NCI-H1930 (cell line): ENCODE results near the gene SNAP91.
A peak's percentile ranks its signal among the peaks of the same experiment; 100 is the strongest.
"Not testable (repeated sequence)": the region's sequence is repeated elsewhere in the genome, so short reads cannot be mapped to it uniquely, and the experiment has no call there.

Experiments used
- DNase-seq, 2 experiments: peaks; one replicate each; lab custom pipeline; 2025; lab: John Stamatoyannopoulos, UW

SNAP91 gene

DNA sequence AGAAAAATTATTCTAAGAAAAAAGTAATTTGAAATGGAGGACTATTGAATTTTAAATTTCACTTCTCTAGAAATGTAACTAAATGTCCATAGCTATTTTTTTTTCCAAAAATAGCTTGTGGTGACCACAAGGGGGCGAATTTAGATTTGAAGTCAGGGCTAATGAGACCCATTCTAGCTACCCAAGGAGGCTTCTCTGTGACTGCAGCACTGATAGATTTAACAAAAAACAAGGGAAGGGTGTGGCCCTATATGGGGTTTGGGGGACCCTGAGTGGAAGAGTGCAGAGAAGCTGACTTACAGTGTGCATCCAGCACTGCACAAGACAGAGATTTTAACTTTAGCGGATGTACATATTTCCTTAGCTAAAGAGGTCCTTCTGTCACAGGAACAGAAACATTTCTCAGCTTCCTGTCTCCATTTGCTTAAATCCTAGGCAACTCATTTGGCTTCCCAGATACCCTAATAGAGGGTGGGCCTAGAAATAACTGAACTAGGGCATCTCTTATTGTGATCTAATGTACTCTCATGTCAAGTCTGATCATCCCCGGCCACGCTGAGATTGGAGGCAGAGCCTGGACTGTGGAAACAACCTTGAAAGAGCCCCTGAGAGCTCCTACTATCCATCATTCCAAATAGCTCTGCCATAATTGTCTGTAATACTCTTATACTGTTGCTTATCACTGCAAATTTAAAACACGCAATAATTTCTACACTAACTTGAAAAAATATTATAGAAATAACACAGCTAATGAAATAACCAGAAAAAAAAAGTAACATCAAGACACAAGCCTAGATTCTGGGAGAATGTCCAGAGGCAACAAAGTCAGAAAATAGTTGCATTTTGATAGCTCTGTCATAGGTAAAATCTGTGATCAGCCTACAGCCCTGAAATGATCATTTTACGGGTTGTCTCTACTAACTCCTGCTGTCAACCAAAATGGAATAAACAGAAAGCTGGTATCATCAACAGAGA lies 93.6 kb downstream of the SNAP91 start:
- DNase-seq, result peak in 1 of 2 experiments; percentile 22

DNA sequence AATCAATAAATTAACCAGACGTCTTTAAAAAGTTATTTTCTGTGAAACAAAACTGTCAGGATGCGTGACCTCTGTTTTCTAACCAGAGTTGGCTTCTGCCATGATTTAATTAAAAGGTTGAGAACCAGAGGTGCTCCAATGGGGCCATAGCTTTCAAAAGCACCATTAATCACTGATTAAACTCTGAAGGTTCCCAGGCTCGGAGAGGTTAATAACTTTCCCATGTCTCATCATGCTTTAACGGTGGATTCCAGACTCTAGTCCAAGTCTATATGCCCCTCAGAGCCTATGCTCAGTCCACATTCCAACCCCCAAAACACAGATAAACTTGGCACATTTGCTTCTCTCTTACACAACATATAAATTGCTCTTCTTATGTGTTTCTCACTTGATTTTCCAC lies 95.5 kb downstream of the SNAP91 start:
- DNase-seq, result no peak

DNA sequence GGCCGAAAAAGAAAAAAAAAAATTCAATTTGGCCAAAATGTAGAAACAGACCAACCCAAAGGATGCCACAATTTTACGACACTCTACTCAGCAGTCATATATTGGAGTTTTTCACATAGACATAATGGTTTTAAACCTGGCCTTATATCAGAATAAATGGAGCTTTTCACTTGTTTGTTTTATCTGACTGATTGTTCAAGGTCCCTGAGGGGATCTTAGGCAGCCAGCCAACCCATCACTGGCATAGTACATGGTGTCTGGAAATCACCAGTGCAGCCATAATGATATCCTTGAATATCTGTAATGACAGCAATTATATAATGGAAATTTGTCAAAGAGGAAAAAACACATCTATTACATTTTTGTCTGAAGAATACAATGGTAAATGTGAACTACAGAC lies 99.7 kb downstream of the SNAP91 start:
- DNase-seq, result peak; percentile 97

DNA sequence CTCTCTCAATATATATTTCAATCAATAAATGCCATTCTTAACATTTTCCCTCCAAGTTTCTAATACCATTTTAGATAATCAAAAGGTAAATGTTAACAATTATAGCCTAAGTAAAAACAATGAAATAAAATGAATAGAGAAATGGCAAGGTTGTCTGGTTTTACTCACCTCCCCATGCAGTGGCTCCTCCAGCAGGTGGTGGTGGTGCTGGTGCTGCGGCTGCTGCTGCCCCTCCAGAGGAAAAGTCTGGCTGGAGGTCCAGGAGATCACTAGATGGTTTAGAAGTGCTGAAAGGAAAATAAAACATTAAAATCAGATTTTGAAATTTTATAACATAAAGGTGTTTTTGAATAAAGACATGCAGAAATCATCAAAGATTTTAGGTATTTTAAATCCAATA lies 103.4 kb downstream of the SNAP91 start:
- no peak for DNase-seq

DNA sequence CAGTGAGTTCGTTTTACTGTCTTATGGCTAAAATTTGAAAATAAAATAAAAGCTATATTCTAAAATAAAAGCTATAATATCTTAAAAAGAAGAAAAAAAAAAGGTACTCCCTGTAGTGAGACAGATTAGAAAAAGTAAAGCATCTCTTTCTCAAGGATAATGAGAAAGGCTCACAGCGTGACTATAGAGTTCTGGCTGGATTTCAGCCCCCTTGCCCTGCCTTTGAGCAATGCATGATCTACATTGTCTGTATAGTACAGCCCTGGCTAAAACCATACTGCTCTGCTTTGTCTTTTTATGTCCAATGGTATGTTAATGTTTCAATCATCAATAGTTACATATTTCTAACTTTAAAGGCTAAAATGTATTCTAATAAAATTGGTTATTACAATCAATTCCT lies 105.3 kb downstream of the SNAP91 start:
- DNase-seq, result no peak

DNA sequence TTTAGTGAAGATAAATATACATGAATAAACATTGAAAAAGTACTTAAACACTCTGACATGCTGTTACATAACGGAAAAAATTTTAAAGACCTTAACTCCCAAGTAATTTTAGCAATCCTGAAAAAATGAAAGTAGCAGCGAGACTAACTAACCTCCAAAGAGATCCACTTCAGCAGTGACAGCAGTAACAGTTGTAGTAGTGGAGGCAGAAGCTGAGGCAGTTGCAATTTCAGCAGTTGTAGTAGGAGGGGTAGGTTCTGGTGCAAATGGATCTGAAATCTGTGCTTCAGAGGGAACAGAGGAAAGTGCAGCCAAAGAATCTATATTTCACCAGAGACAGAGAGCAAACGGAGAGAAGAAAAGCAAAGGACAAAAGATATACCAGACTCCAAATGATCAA lies 107.8 kb downstream of the SNAP91 start:
- DNase-seq, result no peak

DNA sequence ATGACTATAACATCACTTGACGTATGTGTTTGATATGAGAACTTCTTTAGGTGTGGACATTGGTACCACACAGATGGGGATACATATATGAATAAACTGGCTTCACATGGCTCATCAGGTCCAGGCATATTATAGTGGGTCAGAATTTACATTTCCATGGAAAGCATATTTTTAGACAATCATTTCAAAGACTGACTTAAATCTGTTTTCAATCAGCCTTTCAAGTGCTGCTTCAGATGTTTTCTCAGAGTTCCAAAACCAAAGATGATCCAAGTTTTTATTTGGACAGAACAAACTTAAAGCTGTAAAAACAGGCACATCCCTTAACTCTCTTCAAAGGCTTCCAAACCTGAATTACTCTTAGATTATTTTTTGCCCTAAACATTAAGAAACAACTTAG lies 108.4 kb downstream of the SNAP91 start:
- no peak for DNase-seq

DNA sequence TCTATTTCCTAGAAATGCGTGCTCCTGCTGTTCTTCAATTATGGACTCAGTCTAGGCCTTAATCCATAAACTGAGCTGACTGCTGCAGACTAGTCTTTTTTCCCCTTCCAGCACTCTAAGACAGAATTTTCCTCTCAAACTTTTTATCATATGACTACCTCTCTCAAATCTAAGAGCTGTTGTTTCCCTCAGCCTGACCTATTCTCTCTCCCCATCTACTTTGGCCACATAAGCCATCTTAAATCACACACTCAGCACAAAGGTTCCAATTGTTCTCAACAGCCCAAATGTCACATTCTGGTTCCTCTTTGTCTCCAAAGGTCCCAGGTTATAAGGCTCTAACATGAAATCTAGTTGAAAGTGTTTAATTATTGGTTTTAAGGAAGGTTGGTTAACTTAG lies 111.4 kb downstream of the SNAP91 start:
- no peak for DNase-seq

DNA sequence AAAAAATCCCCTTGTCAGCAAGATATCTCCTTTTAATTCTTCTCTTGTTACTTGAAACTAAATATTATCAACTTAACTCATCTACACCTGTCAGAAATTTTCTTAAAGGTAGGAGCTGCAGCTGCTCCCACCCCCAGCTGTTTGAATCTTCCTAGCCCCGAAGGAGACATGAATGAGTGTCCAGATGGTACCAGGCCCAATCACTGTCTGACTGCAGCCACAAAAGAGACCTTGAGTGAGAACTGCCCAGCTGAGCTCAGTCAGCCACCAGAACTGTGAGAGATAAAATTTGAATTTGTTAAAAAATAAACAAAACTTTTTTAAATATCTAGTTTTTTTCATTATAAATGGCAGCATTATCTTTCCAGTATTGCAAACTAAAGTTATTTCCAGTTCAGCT lies 111.8 kb downstream of the SNAP91 start:
- DNase-seq, result no peak

DNA sequence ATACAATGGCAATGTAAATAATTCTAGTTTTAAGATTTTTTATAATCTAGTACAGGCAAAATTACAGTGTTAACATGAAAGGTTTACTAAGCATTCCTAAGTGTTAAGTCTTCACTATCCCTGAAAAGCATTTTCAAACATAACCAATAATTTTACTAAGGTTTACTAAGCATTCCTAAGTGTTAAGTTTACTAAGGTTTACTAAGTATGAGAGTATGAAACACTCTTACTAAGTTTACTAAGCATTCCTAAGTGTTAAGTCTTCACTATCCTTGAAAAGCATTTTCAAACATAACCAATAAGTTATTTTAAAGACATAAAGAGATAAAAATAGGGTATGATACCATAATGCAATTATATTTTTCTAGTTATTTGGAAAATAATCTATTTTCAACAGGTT lies 114.0 kb downstream of the SNAP91 start:
- DNase-seq, result no peak

DNA sequence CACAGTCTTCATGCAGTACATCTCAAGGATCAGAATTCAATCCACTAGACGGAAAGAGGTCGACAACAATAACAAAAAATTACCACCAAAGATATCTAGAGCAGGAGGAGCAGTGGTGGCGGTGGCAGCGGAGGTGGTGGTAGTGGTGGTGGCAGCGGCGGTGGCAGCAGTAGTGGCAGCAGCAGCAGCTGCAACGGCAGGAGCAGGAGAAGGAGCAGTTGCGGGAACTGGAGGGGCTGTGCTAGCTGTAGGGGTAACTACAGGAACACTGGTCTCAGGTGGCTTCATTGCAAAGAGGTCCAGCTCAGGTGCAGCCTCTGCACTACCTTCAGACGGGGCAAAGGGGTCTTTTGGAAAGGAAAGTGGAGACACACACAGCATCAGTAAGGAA lies 115.5 kb downstream of the SNAP91 start:
- no peak for DNase-seq

DNA sequence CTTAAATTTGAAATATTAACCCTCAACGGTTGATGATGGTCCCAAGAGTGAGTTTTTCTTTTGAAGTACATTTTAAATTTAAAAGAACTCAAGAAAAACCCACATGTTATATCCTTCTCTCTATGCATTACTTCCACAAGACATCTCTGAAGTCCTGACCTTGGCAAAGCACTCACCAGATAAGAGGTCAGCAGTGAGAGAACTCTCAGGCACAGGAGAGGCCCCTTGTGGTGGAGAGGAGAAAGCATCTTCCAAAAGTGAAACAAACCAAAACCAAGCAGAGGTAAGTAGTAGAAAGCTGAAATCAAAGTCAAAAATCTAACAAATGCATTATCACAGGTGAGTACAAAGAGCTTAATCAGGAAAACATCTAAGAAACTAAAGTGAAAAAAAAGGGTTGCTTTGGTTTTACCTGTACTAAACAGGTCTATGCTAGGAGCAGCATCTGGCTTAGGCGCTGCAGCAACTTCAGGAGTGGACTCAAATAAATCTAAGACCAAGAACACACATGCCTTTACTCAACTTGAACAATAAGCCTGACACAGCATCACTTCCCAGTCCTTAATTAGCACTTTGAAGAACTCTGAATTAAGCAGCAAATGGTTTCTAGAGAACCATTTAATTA lies 116.0 kb downstream of the SNAP91 start:
- DNase-seq, result no peak

DNA sequence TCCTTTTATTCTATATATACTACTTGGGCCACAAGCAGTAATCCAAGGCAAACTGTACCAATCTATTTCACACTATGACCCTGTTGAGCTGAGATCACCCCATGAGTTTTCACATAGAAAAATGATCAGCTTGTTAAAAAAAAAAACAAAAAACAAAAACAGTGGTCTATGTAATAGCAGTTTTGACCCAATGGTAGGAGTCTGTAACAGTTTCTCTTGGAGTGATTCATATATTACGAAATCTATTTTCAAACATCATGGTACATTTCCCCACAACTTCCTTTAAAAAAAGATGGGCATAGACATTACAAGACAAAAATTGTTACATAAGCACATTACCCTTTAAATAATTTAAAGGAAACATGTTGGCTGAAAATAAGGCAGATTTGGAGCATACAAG lies 118.5 kb downstream of the SNAP91 start:
- DNase-seq, result no peak

DNA sequence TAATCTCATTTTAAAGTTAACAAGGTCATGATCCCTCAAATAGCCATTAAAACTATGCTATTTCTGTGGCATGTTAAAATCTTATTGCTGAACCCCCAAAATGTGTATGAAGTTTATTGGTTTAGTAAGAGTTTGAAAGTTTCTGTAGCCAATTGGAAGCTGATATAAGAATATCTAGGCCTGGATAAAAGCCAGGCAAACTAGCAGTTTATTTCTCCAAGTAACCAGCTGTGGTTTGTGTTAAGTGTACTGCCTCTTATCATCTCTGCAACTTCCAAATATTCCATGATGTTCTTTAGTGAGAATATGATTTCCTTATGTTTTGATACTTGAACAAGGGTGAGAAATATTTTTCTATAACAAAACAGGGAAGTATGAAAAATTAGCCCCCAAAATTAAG lies 119.8 kb downstream of the SNAP91 start:
- DNase-seq, result no peak

DNA sequence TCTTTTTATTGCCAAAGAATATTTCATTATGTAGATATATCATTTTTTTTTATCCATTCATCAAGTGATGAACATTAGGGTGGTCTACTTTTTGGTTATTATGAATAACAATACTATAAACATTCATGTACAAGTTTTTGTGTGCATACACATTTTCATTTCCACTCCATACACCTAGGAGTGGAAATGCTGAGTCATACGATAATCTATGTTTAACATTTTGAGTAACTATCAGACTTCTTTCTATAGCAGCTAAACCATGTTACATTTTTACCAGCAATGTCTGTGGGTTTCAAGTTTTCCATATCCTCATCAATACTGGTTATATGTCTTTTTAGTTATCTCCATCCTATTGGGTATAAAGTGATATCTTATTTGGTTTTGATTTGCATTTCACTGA lies 130.8 kb downstream of the SNAP91 start:
- DNase-seq, result no peak

DNA sequence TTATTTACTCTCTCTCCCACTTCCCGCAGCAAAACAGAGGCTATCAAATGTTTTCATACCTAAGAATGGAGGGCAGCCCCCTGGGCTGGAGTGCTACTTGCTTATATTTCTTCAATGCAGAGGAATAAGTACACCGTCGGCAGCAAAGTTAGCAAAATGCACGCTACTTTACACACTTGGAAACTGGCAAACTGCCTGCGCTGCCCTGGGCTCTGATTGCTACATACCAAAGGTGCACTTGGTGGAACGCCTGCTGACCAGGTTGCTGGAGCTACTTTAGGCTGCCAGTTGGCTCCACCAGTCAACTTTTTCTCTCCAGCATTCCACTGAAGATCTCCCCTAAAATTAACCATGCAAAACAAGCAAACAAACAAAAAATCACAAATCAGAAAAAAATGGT lies 134.1 kb downstream of the SNAP91 start:
- DNase-seq, result no peak

DNA sequence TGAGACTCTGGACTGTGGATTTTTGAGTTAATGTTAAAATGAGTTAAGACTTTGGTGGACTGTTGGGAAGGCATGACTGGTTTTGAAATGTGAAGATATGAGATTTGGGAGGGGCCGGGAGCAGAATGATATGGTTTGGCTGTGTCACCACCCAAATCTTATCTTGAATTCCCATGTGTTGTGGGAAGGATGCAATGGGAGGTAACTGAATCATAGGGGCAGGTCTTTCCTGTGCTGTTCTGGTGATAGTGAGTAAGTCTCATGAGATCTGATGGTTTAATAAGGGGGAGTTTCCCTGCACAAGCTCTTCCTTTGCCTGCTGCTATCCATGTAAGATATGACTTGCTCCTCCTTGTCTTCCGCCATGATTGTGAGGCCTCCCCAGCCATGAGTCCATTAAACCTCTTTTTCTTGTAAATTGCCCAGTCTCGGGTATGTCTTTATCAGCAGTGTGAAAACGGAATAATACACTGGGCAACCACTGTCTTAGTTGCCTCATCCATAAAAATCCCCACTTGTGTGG lies 137.2 kb downstream of the SNAP91 start:
- not testable (repeated sequence) for DNase-seq

DNA sequence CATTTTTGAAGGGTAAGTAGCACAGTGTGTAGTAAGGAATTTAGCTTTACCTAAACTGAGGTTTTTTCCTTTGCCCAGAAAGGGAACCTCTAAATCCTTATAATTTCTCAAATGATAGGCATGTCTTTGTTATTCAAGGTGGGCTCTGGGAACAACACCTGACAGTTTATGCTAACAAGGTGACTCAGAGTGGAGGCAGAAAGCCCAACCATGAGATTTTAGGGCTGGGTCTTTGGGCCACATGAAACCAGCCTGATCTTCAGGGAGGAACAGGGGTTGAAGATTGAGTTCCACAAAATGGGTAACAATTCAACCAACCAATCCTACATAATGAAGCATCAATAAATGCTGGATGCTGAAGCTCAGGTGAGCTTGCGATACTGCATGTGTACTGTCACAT lies 149.9 kb downstream of the SNAP91 start:
- no peak for DNase-seq

DNA sequence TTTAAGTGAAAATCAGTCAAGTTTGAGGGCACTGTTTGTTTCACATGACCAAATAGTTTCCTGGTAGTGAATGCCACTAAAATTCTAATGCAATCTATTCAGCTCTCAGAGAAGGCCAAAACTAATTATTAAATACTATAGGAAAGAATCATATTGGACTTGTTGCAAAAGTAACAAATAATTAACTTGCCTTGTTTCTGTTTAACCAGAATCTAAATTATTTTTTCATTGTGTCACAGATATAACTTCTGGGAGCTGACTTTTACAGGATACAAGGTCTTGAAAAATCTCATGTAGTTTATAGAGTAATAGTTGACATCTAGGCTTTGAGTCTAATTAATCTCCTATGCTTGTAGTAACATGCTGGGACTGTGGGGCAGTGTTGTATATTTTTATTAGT lies 152.0 kb downstream of the SNAP91 start:
- DNase-seq, result no peak

DNA sequence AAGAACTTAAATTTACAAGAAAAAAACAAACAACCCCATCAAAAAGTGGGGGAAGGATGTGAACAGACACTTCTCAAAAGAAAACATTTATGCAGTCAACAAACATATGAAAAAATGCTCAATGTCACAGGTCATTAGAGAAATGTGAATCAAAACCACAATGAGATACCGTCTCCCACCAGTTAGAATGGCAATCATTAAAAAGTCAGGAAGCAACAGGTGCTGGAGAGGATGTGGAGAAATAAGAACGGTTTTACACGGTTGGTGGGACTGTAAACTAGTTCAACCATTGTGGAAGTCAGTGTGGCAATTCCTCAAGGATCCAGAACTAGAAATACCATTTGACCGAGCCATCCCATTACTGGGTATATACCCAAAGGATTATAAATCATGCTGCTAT lies 157.2 kb downstream of the SNAP91 start:
- not testable (repeated sequence) for DNase-seq

DNA sequence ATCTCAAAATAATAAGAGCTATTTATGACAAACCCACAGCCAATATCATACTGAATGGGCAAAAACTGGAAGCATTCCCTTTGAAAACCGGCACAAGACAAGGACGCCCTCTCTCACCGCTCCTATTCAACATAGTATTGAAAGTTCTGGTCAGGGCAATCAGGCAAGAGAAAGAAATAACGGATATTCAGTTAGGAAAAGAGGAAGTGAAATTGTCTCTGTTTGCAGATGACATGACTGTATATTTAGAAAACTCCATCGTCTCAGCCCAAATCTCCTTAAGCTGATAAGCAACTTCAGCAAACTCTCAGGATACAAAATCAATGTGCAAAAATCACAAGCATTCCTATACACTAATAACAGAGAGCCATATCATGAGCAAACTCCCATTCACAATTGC lies 158.4 kb downstream of the SNAP91 start:
- DNase-seq, result not testable (repeated sequence)

DNA sequence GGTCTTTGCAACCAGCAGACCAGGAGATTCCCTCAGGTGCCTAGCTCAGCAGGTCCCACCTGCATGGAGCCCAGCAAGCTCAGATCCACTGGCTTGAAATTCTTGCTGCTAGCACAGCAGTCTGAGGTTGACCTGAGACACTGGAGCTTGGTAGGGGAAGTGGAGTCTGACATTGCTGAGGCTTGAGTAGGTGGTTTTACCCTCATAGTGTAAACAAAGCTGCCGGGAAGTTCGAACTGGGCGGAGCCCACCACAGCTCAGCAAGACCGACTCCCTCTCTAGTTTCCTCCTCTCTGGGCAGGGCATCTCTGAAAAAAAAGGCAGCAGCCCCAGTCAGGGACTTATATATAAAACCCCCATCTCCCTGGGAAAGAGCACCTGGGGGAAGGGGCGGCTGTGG lies 162.3 kb downstream of the SNAP91 start:
- no peak for DNase-seq

DNA sequence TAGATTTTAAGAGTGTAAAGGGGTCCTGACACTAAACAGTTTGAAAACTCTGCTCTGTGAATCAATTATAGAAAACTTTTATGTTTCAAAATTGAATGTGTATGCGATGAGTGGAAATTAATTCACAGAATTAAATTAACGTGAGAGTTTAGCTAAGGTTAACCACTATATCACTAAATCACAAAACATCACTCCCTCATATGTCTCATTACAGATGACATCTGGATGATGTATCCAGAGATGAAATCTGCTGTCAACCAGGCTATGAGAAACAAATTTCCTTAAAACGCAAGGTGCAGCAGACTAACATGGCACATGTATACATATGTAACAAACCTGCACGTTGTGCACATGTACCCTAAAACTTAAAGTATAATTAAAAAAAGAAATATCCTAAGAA lies 169.2 kb downstream of the SNAP91 start:
- no peak for DNase-seq
